ENCODE data around the gene CTPS1. TPM values are rescaled to one million over a fixed set of nuclear protein-coding genes. Genes with fewer than 3 reads are reported as not detected.

The CTPS1 gene
- polyA plus RNA-seq, 2 of the 4 experiments (the other 2 are of a cell fraction): 159 to 181 TPM

- no peak for TF ChIP-seq MAZ (IDR thresholded peaks at IDR 0.05; ENCODE audit: borderline replicate concordance, low read depth, low read length)
- no peak for TF ChIP-seq BCL3 (IDR thresholded peaks at IDR 0.05)
- no peak for TF ChIP-seq ZFP36 (IDR thresholded peaks at IDR 0.05; ENCODE audit: borderline replicate concordance, partially characterized antibody)
- TF ChIP-seq POLR2AphosphoS2 (conservative IDR thresholded peaks at IDR 0.05; ENCODE audit: low read length): no peak
- no peak for TF ChIP-seq JUN (IDR thresholded peaks at IDR 0.05)
- TF ChIP-seq HES2 (IDR thresholded peaks at IDR 0.05): no peak
- no peak for TF ChIP-seq JUNB (IDR thresholded peaks at IDR 0.05)
These were observed 41.1 kb upstream of the CTPS1 start (continued) for GRCh38 chr1:40938393-40938792.

GRCh38 chr1:40939320-40940059, 40.0 kb upstream of the CTPS1 start:
- Histone ChIP-seq H3K4me3 (no peak overlapping the region), H3K27ac (peak overlapping the region; percentile 84 to 94), H3K9me3 (no peaks in the 10 kb centered on the region), H3K4me2 (peak overlapping the region; percentile 72), H3K4me1 (peaks cover 52% of the 10 kb centered on the region)
- CTCF ChIA-PET: interaction anchor here (0.6 to 22.4 kb wide), 10 partner anchors 9 to 90 kb away, joined by 3 to 602 read pairs (median 5); partner anchors contain the start of gene CITED4
- TF ChIP-seq FOSB (CRISPR knock-in tag; IDR thresholded peaks at IDR 0.05) (no peak), HOXB5 (CRISPR knock-in tag; IDR thresholded peaks at IDR 0.05) (no peak), SREBF2 (IDR thresholded peaks at IDR 0.05) (no peak), CEBPB (IDR thresholded peaks at IDR 0.05) (peak; percentile 89 to 90), HES2 (IDR thresholded peaks at IDR 0.05) (peak; percentile 65; the same call in 1 of the 2 replicates), MAX (IDR thresholded peaks at IDR 0.05) (no peak), BCL3 (IDR thresholded peaks at IDR 0.05) (no peak), JUN (IDR thresholded peaks at IDR 0.05) (peak in 1 of 2 experiments; percentile 37; a peak in 1 of 5 replicates)
- ATAC-seq (peak; percentile 83 to 88), FAIRE-seq (no peak), DNase-seq (ENCODE audit: low read depth in 1 of 2, low spot score in 1 of 2) (peak in 1 of 2 experiments; percentile 69)
- WGBS (ENCODE audit: missing lambda C conversion rate): 57% methylated on average over 12 of the region's 12 CpGs
- POLR2A ChIA-PET: interaction anchor here (1.1 to 1.4 kb wide), 2 partner anchors 61 to 78 kb away, joined by 3 to 17 read pairs; partner anchors contain the start of gene CITED4

GRCh38 chr1:40944326-40944725, 35.2 kb upstream of the CTPS1 start:
- H3K27ac ChIP-seq: peak overlapping the region; percentile 81 to 94
- CTCF ChIA-PET: interaction anchor here (0.5 to 22.4 kb wide), 16 partner anchors 9 to 401 kb away, joined by 3 to 602 read pairs (median 4); partner anchors contain the start of gene CITED4
- WGBS (ENCODE audit: missing lambda C conversion rate): 33% methylated on average over 7 of the region's 7 CpGs
- TF ChIP-seq CEBPB (IDR thresholded peaks at IDR 0.05) (peak in 1 of 2 experiments; percentile 5; a peak in 1 of 4 replicates), EP300 (IDR thresholded peaks at IDR 0.05) (peak; percentile 43 to 54; a peak in 2 of 5 replicates), ELK1 (IDR thresholded peaks at IDR 0.05; ENCODE audit: low read depth, low read length) (no peak), RCOR1 (IDR thresholded peaks at IDR 0.05; ENCODE audit: low read depth, low read length) (no peak), GATA3 (IDR thresholded peaks at IDR 0.05; ENCODE audit: borderline replicate concordance) (peak; percentile 45; the same call in 1 of the 2 replicates), NR3C1 (IDR thresholded peaks at IDR 0.05) (no peak), FOSB (CRISPR knock-in tag; IDR thresholded peaks at IDR 0.05) (no peak), FOSL2 (IDR thresholded peaks at IDR 0.05) (no peak), FOSL2 (CRISPR knock-in tag; IDR thresholded peaks at IDR 0.05) (peak; percentile 44), RFX5 (IDR thresholded peaks at IDR 0.05) (peak; percentile 91), HOXA7 (CRISPR knock-in tag; IDR thresholded peaks at IDR 0.05) (no peak), CTCF (IDR thresholded peaks at IDR 0.05) (peak; percentile 16; the same call in 1 of the 3 replicates), MYC (IDR thresholded peaks at IDR 0.05; ENCODE audit: borderline replicate concordance, low read length) (no peak), ESRRA (IDR thresholded peaks at IDR 0.05; ENCODE audit: borderline replicate concordance, low read length) (peak; percentile 48; the same call in 1 of the 2 replicates), SMC3 (IDR thresholded peaks at IDR 0.05) (peak; percentile 61; the same call in 2 of the 3 replicates), USF2 (IDR thresholded peaks at IDR 0.05) (no peak), JUNB (IDR thresholded peaks at IDR 0.05) (0 out of 2 replicates have a peak, but pooled peaks have one; percentile 37)

More at GRCh38 chr1:40944326-40944725, 35.2 kb upstream of the CTPS1 start:
- Histone ChIP-seq H3K9me3 (peaks cover 7% of the 10 kb centered on the region; the same call in 1 of the 3 replicates), H3K4me2 (peak overlapping the region; percentile 64), H3K4me3 (no peak overlapping the region), H3K4me1 (peaks cover 53% of the 10 kb centered on the region)
- FAIRE-seq (no peak), DNase-seq (ENCODE audit: low read depth in 1 of 2, low spot score in 1 of 2) (peak; percentile 53 to 80), ATAC-seq (peak; percentile 71 to 88)
- POLR2A ChIA-PET: interaction anchor here (5.0 kb wide), 1 partner anchor 83 kb away, joined by 37 read pairs; the partner anchor contains the start of gene CITED4

Data from A549 (cell line).